NCI-H146 treated with DMSO at 0.1 percent for 48 hours (cell line): ENCODE measurements around the gene PPM1F.
"Not testable (repeated sequence)": the region's sequence is repeated elsewhere in the genome, so short reads cannot be mapped to it uniquely, and the experiment has no call there.

ENCODE experiments used
- DNase-seq: peaks from one replicate; lab custom pipeline; 2025; ENCODE audit not compliant: unreplicated experiment; lab: John Stamatoyannopoulos, UW

Gene PPM1F

DNA sequence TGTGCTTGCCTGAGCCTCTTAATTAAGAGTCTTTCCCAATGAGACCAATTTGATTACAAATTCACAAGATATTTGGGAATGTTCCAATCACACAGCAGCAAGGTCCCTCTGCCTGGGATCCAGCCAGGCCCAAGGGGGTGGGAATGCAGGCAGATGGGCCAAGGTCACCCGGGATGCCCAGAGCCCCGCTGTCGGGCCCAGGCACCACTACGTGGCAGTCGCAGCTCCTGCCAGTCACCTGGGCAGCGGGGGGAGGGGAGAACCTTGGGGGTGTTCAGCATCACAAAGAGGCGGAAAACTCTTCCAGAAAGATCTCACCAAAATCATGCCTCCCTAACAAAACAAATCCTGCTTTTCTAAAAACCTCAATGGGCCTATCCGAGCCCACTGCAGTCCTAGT, 30.9 kb downstream of the PPM1F start:
- DNase-seq: no peak

DNA sequence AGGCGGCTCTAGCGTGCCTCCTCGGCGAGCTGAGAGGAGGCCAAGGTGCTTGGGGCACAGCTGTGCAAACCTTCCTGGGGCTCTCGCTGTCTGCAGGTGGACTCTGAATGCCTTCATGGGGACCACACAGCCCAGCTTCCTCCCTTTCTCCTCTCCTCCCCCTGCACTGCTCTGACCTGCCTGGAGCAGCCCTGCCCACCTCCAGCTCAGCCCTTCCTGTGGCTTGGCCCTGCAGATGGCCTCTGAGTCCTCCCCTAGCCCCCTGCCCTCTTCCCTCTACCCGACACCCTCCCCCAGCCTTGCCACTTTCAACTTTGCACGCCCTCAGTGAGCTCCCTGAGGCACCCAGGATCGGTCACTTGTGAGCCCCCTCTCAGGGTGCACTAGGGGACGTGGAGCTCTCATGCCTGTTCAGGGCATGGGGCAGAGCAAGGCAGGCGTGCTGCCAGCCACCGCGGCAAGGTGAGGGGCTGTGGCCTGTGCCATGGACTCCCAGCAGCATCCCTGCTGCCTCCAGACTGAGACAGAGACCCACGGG, 31.4 kb downstream of the PPM1F start:
- peak; percentile 8 for DNase-seq

DNA sequence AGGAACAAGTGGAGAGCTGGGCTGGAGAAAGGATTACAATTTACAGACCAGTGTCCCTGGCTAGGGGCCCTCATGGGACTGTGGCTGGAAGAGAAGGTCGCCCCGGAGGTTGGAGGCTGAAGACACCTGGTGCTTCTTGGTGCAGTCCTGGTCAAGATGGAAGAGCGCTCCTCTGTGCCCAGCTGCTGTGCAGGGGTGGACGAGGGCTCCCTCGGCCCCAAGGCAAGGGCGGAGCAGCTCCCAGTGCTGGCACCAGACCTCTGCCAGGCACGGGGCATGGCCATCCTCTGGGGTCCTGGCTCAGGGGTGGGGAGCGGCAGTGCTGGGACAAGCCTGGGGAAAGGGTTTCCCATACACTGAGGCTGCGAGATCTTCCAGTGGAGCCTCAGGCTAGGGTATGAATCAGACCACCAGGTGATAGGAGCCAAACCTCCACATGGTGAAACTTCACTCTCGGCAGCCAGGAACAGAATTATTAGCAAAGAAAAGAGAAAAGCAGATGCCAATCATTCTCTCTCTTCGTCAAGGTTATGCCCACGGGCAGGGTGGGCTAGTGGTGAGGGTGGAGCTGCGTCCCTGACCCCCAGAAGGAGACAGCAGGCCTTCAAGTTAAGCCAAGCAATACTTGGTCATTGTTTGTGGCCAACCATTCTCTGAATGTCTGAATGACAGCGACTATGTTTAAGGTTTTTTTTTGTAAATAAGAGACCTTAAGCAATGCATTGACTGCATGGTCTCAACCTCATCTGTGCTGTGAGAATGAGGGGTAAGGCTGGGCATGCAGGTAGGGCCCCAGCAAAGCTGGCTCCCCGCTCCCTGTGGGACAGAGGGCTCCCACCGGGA, 32.1 kb downstream of the PPM1F start:
- DNase-seq: no peak

DNA sequence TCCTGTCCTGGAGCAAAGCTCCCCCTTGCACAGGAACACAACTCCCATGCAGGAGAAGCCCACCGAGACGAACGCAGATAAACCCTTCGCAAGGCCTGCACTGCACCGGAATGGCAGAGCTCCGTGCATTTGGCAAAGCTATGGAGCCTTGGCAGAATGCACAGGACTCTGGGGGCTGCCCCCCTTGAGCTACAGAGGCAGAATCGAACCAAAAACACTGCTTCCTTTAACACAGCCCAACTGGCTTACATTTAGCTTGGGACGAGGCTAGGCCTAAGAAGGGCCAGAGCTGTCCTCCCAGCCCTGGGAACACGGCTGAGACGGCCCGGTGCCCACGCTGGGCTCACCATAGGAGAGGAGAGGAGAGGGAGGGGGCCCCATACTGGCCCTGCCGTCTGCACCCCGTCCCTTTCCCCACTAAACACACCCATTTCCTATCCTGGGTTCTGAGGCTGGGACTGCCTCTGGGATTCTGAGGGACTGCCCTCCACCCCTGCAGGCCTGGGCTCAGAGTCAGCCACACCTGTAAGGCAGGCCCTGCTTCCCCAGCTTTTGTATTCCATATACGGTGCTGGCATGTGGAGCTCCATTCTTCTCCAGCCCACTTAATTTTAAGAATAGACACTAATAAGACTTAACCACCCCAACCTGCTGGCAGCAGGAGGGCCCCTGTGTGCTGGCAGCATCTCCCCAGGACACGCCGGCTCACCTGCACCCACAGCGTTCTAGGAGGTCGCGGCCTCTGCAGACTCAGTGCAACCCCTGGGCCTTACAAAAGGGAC, 32.9 kb downstream of the PPM1F start:
- peak; percentile 29 for DNase-seq

DNA sequence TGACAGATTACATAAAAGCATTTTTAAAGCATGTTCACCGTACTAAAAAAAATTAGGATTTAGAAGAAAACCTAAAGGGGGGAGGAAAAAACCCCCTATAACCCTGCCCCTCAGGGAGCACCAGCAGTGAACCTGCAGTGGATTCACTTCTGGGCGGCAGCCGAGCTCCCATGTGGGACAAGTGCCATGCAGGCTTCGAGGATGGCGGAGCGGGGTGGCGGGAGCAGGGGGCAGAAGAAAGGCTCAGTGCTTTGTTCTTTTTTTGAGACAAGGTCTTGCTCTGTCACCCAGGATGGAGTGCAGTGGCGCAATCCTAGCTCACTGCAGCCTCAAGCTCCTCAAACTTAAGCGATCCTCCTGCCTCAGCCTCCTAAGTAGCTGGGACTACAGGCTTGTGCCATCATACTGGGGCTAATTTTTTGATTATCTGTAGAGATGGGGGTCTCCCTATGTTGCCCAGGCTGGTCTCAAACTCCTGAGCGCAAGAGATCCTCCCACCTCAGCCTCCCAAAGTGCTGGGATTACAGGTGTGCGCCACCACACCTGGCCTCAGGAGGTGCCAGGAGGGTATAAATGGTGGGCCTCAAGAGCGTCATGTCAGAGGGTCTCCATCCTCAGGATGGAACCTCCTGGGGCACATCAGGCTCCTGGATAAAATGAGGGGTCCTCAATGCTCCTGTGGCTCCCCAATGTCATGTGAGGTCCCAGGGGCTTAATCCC, 34.0 kb downstream of the PPM1F start:
- DNase-seq: no peak

DNA sequence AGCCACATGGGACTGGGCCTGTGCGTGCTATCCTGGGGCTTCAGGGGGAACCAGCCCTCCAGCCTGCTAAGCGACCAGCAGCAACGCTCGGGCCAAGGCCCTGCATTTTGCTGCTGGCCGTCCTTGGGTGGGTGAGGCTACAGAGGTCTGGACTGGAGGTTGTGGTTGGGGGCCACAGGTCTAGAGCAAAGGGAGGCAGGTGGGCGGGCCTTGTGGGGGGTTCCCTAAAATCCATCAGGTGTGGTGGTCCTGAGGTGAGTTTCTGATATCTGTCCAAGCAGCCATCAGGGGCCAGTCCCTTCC, 34.7 kb downstream of the PPM1F start:
- DNase-seq: no peak

DNA sequence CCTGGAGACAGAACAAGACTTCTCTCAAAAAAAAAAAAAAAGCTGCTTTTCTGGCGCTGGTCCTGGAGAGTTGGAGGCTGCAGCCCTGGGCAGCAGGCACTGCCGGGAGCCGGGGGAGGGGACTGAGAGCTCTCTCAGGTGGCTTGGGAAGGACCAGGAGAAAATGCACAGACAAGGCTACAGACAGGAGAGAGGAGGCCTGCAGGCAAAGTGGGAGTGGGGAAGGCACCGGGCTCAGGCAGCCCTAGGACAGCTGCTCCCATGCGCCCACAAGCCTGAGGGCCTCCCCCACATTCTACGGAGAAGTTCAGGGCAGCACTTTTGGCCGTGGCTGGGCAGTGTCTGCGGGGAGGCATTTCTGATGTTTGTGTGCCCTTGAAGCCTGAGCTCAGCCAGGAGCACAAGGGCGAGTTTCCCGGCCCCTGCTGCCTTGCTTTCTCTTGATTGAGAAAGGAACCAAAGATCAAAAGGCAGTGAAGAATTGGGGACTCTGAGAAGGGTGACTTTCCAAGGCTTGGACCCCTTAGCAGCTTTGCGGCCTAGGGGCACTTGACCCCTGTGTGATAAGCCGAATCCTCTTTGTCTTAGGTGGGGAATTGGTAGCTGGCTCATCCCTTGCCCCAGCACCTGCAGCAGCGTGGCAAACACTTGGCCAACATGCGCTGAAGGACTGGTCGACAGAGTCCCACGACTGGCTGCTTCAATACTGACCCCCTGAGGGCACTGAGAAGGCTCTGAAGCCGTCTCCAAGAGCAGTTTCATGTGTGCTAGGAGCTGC, 35.3 kb downstream of the PPM1F start:
- DNase-seq: no peak

DNA sequence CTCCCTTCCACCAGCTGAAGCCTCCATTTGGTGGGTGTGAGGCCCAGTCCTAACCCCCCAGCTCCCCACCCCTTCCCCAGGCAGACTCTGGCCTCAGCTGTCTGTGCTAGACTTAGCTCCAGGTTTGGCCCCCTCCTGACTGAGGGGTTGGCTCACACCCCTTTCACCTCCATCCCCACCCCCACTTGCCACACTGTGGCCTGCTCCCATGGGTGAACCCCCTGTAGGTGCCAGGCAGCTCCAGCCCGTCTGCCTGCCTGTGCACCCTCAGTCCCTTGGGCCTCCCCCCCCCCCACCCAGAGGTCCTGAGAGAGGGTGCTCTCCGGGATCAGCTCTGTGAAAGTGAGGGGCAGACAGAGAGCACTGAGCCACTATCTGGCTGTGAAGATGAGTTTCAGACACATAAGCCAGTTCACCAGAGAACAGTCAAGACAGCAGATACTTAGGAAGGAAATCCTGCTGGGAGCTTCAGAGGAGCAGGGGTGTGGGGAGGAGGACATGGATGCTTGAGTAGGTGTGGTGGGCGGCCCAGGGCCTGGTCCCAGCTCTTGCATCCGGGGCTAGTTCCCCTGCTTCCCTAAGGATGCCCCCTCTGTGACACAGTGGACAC, 36.2 kb downstream of the PPM1F start:
- no peak for DNase-seq

DNA sequence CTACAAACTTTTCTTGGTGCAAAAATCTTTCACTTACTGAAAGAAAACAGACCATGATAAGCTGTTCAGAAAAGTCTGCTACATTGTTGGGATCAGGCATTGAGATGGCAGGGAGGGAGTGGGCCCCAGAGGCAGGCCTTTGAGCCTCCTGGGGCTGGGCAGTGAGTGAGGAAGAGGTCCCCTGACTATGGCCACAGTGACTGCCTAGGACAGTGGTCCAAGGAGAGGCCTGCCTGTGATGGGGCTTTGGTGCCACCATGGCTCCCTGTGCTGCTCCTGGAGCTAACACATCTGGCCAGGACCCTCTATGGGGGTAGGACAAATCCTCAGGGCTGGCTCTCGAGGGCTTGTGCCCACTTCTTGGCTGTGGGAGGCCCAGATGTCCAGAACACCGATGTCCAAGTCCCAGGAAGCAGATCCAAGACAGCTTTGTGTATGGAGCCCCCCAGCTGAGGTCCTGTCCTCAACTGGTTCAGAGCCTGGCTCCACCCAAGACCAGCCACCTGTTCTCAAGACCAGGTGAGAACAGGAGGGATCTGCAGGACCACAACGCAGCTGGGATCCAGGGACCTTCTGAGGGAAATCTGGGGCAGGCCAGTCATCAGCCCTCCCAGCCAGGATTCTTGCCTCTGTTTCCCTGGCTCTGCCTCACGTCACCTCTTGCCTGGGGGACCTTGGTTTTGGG, 36.9 kb downstream of the PPM1F start:
- no peak for DNase-seq

DNA sequence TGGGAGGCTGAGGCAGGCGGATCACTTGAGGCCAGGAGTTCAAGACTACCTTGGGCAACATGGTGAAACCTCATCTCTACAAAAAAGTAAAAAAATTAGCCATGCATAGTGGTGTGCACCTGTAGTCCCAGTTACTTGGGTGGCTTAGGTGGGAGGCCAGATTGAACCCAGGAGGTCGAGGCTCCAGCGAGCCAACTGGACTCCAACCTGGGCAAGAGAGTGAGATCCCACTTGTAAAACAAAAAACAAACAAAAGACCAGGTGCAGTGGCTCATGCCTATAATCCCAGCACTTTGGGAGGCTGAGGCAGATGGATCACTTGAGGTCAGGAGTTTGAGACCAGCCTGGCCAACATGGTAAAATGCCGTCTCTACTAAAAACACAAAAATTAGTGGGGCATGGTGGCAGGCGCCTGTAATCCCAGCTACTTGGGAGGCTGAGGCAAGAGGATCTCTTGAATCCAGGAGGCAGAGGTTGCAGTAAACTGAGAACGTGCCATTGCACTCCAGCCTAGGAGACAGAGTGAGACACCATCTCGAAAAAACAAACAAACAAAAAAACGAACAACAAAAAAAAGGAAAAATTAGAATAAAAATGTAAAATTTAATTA, 38.5 kb downstream of the PPM1F start:
- DNase-seq: not testable (repeated sequence)

DNA sequence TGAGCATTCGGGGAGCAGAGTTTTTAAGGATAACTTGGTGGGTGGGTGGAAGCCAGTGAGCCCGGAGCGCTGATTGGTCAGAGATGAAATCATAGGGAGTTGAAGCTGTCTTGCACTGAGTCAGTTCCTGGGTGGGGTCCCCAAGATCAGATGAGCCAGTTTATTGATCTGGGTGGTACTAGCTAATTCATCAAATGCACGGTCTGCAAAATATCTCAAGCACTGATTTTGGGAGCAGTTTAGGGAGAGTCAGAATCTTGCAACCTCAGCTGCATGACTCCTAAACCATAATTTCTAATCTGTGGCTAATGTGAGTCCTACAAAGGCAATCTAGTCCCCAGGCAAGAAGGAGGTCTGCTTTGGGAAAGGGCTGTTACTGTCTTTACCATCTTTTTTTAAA, 42.3 kb downstream of the PPM1F start:
- not testable (repeated sequence) for DNase-seq

DNA sequence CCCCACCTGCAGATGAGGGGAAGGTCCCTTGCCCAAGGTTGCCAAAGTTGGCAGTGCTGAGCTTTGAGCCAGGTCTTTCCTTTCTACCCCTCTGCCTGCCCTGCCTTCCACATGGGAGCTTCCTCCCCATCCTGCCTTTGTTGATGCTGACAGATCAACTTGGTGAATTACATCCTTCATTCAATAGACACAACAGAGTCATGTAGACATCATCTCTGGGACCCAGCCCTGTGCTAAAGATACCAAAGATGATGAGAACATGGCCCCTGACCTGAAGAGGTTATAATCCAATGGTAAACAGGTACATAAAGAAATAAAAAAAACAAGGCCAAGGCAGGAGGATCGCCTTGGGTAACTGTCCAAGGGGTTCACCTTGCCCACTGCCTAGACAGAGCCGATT, 42.8 kb downstream of the PPM1F start:
- DNase-seq: no peak

DNA sequence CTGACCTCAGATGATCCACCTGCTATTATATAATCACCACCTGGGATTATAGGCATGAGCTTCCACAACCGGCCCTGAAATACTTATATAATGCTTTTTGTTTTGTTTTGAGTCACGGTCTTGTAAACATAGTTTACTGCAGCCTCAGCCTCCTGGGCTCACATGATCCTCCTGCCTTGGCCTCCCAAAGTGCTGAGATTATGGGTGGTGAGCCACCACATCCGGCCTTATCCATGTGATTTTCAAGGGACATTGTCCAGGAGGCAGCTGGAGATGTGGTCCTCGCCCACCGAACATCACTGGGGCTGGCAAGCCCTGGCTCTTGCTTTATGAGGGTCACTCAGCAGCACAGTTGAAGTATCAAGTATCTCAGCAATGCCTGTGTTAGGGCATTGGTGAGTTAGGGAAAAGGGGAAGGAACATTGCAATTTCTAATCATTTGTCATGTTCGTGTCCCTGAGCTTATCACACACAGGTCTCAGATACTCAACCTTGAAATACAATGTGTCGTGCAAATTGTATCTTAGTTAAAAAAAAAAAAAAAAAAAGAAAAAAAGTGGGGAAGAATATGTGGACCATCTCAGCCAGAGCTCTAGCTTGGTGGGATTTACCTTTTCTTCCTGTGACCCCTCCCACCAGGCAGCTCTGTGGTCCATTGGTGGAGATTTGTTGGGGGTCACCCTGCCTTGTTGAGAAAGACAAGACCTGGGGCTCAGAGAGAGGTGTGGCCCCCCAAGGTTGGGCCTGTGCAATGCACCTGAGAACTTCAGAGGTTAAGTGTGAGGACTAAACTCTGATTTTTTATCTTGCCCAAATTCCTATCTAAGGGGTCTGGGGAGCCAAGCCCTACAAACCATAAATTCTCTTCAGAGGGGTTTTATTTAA, 44.8 kb downstream of the PPM1F start:
- no peak for DNase-seq

DNA sequence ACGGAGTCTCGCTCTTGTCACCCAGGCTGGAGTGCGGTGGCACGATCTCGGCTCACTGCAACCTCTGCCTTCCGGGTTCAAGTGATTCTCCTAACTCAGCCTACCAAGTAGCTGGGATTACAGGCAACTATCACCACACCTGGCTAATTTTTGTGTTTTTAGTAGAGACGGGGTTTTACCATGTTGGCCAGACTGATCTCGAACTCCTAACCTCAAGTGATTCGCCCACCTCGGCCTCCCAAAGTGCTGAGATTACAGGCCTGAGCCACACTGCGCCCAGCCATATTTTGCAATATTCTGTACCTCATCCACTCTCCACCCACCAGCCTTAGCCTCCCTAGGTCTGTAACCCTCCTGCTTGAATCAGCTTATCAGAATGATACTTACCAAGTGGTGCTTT, 47.4 kb downstream of the PPM1F start:
- DNase-seq: not testable (repeated sequence)

DNA sequence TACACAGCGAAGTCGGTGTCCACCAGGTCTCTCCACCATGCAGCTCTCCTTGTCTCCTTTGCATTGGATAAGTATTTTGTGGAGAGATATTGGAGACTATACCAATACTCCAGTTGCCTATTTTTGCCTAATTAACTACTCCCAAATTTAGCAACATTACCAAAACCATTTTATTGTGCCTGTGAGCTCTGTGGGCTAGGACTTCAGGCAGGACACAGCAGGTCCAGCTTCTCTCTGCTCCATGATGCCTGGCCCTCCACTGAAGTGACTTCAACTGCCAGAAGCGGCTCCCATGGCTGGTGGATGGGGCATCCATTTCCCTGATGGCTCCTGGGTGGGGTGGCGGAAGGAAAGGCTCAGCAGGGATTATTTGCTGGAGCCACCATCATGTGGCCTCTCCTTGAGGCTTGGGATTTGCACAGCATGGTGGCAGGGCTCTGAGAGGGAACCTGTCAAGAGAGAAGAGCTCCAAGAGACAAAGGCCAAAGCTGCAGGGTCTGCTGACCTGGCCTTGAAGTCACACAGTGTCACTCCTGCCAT, 48.3 kb downstream of the PPM1F start:
- no peak for DNase-seq

DNA sequence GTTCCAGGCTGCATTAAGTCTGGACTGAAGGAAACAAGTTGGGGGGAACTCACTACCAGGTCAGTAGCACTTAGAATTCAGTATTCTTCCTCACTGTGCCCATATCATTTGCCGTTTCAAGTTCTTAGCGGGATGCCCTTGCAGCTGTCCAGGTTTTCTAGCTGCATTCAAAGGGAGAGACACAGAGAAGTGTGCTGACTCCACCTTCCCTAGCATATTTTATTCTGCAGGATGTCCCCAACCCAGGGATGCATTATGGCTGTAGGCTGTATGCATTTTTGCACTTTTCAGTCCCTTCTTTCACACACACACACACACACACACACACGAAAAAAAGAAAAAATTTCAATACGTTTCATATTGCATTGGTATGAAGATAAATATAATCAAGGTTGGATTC, 49.4 kb downstream of the PPM1F start:
- DNase-seq: no peak

DNA sequence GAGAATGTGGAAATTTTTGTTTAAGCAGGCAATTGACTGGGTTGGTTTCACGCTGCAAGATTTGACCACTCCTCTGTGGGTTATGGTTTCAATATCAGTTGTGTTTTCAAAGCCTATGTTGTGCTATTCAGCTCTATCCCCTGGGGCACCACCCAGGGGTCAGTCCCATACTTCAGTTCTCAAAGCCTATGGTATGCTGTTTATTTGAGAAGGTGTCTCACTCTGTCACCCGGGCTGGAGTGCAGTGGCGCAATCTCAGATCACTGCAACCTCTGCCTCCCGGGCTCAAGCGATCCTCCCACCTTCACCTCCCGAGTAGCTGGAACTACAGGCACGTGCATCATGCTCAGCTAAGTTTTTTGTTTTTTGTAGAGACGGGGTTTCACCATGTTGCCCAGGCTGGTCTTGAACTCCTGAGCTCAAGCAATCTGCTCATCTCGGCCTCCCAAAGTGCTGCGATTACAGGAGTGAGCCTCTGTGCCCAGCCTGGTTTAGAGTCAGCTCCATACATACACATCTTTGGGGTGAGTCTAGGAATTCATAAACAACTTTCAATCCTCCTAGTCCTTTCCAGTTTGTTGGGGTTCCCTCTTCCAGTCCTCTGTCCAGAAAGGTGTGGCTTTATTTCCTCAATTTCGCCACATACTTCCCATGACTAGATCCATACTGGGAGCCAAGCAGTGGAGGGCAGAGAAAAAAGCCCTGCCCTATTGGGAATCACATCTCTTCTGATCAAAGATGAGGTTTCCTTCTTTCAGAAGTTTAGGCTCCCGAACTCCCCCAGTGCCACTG, 50.2 kb downstream of the PPM1F start:
- DNase-seq: no peak
